A549 treated with dexamethasone at 1 μM for 4 hours (cell line): ENCODE measurements around the gene C12orf42. TPM values are rescaled to one million over a fixed set of nuclear protein-coding genes. Genes with fewer than 3 reads are reported as not detected.

Source experiments
- total RNA-seq: library from RNA; stranded (reverse); fragments of 200-300 nt; extraction: Qiagen RNA extraction; gene quantifications from 5 replicates; pipeline ENCODE4 v1.2.3, GENCODE V29; 2022

The C12orf42 gene
- total RNA-seq, result not detected in 5 replicates

GRCh38 chr12:103495469-103496456, at the start of gene C12orf42:
Gene C12orf42 (minus strand): TSS chr12:103495968. CDS start chr12:103478426, 17,542 bp downstream.

Other genes starting within 250 kb of the C12orf42 start
- not detected in 5 replicates for gene STAB2, start 91.3 kb upstream of the C12orf42 start, total RNA-seq